DMS153 treated with DMSO at 0.1 percent for 48 hours (cell line): ENCODE measurements around the gene ABHD5.

Experiments used
- DNase-seq: peaks from one replicate; lab custom pipeline; 2025; ENCODE audit not compliant: unreplicated experiment; lab: John Stamatoyannopoulos, UW

ABHD5 gene

GRCh38 chr3:43773273-43774094, 82.7 kb downstream of the ABHD5 start:
- DNase-seq, result no peak

GRCh38 chr3:43774799-43775198, 84.1 kb downstream of the ABHD5 start:
- DNase-seq, result no peak

- no peak for DNase-seq
These were observed 85.4 kb downstream of the ABHD5 start for GRCh38 chr3:43776101-43776500.

GRCh38 chr3:43779850-43780249, 89.1 kb downstream of the ABHD5 start:
- DNase-seq, result no peak

GRCh38 chr3:43782541-43782940, 91.8 kb downstream of the ABHD5 start:
- DNase-seq, result no peak
